ENCODE measurements around the gene TMX4.

DNA sequence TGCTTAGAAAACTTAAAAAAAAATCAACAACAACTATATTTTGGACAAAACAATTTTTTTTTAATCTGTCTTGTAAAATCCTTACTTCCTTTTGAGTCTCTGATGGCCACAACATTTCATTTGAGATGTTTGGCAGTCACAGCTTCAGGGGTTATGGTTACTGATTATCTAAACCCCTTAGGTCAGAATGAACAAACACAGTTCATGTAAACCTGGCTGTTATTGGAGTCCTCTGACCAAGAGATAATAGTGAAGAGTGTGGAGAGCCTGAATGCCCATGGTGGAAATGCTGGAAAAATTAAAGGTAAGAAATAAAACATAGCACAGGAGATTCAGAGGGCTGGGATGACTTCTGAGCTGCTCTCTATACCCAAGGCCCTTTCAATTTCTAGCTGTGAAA is 38.2 kb downstream of the TMX4 start:
- TF ChIP-seq, protein P1, sequence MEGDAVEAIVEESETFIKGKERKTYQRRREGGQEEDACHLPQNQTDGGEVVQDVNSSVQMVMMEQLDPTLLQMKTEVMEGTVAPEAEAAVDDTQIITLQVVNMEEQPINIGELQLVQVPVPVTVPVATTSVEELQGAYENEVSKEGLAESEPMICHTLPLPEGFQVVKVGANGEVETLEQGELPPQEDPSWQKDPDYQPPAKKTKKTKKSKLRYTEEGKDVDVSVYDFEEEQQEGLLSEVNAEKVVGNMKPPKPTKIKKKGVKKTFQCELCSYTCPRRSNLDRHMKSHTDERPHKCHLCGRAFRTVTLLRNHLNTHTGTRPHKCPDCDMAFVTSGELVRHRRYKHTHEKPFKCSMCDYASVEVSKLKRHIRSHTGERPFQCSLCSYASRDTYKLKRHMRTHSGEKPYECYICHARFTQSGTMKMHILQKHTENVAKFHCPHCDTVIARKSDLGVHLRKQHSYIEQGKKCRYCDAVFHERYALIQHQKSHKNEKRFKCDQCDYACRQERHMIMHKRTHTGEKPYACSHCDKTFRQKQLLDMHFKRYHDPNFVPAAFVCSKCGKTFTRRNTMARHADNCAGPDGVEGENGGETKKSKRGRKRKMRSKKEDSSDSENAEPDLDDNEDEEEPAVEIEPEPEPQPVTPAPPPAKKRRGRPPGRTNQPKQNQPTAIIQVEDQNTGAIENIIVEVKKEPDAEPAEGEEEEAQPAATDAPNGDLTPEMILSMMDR (IDR thresholded peaks at IDR 0.05) = no peak
- no peak for TF ChIP-seq POLR2A (IDR thresholded peaks at IDR 0.05)
- TF ChIP-seq POLR2AphosphoS5 (IDR thresholded peaks at IDR 0.05) = no peak

Measured in prostate gland (tissue), 2 donors.